HG03342 (cell line): ENCODE measurements around the gene GRIP1.
"Not testable (repeated sequence)": the region's sequence is repeated elsewhere in the genome, so short reads cannot be mapped to it uniquely, and the experiment has no call there.

Experiments
- ATAC-seq: cut with Tn5 transposase; IDR thresholded peaks from one replicate; pipeline ENCODE4 v1.9.1; 2021; ENCODE audit warnings: mild to moderate bottlenecking, moderate library complexity; ENCODE audit not compliant: unreplicated experiment

The GRIP1 gene

DNA sequence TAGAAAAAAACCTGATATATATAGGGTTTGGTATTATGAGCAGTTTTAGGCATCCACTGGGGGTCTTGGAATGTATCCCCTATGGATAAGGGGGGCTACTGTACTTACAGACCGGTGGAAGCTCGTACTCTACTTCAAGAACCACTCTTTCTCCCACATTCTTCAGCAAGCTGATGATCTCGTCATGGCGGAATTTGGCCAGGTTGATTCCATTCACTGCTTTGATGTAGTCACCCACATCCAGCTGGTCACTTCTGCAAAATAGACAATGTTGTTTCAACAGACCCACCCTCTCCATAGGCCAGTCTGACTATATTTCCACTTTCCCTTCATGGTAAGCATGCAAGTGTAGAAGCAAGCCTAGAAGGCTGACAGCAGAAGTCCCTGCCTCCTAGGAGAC is 139.9 kb downstream of the GRIP1 start:
- no peak for ATAC-seq

DNA sequence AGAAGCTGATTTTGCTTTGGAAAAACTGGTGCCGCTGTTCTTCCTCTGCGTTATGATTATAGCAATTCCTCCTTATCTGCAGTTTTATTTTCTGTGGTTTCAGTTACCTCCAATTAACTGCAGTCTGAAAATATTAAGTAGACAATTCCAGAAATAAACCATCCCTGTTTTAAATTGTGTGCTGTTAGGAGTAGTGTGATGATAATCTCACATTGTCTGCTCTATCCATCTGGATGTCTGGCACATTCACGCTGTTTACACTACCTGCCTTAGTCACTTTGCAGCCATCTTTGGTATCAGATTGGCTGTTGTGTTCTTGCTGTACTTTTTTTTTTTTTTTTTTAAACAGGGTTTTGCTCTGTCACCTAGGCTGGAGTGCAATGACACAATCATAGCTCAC is 141.0 kb downstream of the GRIP1 start:
- ATAC-seq: no peak

DNA sequence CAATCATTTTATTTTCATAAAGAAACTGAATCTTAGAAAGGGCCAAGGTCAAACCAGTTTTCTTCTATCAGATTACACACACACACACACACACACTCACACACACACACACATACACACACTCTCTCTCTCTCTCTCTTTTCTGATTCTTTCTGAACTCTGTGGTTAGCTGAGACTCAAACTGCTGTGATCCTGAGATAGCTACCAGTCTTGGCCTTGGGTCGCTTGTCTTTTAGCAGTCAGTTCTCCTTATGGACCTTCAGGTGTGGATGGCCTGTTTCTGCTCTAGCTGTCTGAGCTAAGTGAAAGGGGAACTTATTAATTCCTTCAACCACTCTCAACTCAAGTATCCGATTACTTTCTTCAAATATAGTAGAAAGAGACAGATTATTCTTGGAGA is 145.1 kb downstream of the GRIP1 start:
- ATAC-seq: no peak

DNA sequence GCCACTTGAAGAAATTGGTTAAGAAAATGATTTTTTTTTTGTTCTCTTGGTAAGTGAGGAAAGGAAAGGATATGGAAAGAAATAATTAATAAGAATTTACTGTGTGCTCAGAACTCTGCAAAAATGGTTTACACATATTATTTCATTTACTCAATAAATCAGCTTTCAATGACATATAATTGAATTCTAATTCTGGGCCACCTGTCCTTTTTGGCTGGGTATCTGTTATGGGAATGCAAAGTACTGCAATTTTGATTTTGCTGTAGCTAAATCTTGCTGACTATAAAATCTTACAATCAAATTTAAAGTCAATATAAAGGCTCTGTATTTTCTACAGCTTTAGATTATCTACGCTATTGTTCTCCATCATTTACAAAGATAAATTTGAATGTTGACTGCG is 147.1 kb downstream of the GRIP1 start:
- no peak for ATAC-seq

DNA sequence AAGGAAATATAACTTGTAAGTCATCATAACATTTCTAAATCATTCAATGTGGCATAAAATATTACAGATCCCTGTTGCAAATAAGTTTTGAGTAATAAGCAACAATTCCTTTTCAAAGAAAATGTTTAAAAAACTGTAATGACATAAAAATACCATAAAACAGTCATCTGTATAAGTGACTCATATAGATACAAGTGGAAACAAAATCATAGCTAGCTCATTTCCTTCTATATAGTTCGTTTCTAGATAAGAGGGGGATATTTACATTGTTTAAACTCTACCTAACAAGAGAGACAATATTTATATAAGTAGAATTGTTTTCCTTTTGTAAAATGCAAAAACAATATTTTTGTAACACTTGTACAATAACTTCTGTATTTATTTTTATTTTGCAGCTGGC is 148.9 kb downstream of the GRIP1 start:
- ATAC-seq: no peak

DNA sequence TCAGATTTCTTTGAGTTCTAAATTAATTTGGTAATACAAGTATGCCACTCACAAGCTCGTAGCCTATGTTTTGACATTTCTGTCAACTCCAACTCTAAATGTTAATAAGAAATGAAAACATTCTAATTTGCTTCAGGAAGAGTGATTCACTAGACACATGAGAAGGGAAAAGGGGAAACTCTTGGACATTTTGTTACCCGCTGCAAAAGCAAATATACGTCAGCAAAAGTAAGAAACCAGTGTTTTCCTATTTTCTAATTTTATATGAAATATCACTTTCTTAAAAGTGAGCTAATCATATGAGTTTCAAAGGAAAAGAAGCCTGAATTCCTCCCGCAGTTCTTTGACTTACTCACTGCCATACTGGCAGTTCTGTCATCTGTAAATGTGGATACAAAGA is 162.3 kb downstream of the GRIP1 start:
- no peak for ATAC-seq

DNA sequence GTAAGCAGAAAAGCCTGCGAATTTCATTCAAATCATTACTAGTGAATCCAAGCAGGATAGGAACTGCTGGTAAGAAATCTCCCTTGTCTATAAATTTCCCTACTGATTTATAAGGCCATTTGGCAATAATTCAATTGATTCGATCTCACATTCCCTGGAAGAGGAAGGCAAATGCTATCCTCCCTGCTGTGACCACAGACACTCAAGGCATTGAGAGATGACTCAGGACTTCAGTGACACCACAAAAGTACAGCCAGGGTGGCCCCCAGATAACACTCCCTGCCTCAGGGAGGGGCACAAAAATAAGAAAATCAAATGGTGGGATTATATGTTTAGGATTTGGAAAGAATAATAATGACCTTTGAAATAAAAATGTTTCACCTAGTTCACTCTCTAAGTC is 162.7 kb downstream of the GRIP1 start:
- no peak for ATAC-seq

DNA sequence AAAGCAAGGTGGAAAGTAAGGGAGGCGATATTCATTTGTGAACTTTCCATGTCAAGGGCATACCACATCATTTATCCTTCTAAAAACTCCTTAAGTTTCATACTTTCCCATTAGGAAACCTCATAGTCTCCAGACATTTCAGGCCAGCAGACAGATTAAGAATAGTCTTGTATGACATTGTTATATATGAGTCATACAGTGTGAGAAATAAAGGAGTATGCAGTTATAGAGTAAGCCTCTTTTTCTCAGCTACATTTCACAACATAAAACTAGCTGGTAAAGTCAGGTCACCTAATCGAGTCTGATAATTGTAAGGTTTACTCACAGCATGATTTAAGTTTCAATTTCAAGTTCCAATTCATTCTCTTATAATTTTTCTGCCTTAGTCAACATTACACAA is 164.3 kb downstream of the GRIP1 start:
- ATAC-seq: no peak

DNA sequence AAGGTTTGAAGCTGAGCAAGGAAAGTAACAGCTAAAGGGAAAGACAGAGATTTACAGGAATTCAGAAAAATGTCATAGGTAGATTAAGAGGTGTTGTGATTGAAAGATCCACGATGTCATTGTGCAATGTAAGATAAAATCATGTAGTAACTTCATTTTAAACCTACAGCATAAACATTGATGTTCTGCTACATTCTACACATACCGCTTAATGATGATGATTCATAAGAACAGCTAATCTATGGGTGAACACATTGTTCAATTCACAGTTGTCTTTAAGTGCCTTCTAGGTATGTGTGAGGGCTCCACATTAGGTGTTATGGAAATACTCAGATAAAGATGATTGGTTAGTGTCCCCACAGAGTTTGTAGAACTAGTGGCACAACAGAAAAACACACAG is 170.9 kb downstream of the GRIP1 start:
- no peak for ATAC-seq

DNA sequence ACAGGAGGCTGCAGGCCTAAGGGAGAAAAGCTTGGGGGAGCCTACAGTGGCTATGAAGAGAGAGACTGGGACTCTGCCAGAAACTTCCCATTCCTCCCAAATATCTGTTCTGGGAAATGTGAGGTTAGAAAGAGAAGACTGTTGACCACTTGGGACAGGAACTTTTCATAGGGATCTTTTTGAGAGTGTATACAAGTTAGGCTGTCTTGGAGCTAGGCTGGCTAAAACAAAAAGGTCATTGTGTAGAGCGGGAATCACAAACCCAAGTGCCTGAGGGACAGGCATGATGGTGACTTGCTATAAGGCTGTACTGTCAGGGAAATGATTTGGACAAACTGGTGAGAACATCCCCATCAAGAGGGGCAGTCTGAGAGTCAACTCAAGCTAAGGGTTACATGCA is 175.1 kb downstream of the GRIP1 start:
- no peak for ATAC-seq

DNA sequence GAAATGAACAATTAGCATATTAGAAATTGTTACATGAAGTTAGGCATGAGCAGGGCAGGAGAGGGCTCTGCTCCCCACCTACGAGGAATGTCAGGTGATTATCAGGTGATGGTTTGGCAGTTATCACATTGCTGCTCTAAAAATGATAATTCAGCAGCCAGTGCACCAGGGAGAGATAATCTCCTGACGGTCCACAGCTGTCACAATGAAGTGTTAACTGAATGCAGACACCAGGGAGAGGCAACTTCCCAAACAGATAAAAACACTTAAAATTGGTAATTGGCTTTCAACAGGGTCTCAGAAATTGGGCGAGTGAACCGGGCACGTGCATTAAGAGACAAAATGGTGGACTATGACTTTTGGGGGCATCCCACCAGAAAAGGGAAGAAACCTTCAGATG is 176.0 kb downstream of the GRIP1 start:
- ATAC-seq: no peak

DNA sequence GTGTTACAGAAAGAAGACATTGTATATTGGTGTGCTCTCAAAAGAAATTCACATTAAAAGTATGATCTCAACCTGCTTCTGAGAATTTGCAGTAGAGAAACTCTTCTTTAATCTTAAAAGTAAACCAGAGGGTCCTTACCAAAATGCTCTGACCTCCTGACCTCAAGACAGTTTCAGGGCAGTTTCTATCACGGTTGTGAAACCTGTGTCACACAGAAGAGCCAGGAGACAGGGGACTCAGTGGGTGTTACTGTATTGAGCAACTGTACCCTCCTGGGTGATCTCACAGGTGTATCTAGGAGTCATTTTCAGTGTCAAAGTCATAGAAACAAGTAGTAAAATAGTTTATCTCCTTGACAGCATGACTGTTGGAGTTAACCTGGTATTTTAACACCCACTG is 178.0 kb downstream of the GRIP1 start:
- ATAC-seq: peak; percentile 87

DNA sequence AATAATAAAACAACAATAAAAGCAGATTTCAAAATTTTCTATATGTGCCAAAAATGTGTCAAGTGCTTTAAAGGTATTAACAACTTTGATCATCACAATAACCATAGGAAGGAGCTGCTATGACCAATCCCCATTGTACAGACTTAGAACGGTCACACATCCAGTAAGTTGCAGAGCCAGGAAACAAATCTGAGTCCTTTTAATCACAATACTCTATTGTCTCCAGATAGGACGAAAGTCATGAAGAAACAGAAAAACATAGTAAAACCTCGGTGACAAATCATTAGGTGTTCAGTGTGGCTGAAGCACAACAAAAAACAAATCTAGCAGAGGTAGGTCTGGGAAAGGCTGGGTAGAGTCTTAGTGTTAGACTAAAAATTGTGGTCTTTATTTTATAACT is 178.8 kb downstream of the GRIP1 start:
- ATAC-seq: no peak

DNA sequence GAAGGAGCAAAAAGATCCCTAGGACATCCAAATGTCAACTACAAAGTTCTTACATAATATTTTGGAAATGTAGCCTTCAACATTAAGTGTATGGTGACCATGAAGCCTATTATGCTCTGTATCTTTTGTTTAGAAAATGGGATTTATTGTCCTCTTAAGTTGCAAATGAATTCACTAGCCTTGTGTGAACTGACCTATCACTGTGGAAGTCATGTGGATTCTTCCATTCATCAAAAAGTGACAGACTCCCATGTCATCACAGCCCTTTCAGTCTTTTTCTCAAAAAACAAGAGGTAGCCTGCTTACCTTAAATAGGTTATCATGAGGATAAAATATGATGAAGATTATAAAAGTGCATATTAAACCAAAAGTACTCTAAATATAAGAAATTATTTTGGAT is 179.9 kb downstream of the GRIP1 start:
- no peak for ATAC-seq

DNA sequence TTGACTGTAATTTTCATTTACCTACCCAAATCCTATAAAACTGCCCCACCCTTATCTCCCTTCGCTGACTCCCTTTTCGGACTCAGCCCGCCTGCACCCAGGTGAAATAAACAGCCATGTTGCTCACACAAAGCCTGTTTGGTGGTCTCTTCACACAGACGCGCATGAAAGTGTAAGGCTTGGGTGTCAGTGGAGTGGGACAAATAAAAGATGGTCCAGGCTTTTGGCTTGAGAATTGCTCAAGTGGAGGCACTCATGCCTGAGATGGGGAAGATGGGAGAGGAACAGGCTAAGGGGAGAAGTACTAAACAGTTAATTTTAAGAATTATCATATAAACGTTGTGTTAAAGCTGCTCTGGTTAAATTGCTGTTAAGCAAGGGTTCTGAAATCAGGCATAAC is 180.8 kb downstream of the GRIP1 start:
- ATAC-seq: not testable (repeated sequence)

DNA sequence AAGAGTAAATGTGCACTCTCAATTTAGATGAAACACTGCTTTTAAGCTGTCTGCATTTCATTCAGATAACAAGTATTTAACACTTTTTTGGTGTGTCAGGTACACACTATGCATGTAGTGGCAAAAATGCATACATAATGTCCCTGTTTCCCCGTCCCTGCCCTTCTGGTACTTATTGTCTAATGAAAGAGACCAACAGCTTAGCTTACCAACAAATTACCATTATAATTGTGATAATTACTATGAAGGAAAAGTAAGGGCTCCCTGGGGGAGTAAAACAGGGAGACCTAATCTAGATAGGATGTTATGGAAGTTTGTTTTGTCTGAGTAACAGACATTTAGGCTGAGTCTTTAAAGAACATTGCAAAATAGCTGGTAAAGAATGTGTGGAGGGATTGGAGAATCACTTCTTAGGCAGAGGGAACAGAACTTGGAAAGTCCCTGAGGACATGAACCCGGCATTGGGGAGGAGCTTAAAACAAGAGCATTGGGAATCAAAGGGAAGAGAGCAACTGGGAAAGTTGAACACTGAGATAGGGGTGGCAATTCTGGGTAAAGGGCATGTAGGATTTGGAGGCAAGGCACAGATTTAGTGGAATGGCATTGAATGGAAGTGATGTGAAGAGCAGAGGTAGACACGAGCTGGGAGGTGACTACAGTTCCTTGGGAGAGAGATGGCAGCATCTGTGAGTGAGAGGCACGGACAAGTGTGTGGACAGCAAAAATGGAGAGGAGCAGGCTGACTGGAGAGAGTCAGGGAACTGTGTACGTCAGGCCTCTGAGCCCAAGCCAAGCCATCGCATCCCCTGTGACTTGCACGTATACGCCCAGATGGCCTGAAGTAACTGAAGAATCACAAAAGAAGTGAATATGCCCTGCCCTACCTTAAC is 181.6 kb downstream of the GRIP1 start:
- ATAC-seq: no peak

DNA sequence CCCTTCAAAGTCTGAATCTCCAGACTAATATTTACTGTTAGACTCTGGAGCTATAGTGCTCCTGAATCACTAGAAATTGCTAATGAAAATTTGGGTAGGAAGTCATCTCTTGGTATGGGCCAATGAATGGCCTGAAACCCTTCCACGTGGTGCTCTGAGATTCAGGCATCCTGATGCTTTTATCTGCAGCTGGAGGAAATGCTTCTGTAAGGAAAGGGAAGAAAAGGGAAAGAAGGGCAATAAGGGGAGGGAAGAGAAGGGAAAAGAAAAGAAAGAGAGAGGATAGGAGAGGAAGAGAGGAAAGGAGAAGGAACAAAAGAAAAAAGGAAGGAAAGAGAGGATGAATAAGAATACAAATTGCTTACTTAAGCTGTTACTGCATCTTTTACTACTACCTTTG is 182.3 kb downstream of the GRIP1 start:
- ATAC-seq: no peak

DNA sequence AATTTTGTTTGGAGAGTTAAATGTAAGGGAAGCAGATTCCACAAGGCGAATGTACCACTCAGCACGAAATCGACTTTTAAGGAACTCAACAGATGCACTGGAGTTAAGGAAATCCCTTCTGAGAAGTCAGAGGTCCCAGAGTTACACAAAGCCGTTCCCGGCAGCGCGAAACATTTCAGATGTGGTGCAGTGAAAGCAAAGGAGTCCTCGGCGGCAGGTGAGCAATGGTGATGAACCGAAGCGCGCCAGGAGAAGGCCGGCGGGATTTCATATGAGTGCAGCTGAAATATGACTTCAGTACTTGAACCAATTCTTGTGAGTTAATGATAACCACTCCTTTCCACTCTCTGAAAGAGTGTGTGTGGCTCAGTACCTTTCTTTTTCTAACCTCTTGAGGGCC is 183.2 kb downstream of the GRIP1 start:
- no peak for ATAC-seq

DNA sequence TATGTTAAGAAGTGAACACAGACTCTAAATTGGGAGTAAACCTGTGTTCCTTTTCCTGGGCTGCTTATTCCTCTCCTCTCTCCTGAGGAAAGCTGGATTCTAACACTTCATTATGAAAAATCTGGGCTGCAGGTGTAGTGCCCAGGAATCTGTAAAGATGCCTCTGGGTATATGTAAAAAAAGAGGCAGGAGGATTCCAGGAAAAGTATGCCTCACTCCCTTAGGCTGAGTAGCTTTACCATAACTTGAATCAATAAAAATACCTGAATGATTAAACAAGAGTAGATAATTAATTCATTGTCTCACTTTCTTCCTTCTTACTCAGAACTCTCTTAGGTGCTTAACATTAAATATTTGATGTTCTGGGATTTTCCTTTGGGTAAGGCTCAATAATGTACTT is 185.1 kb downstream of the GRIP1 start:
- ATAC-seq: no peak

DNA sequence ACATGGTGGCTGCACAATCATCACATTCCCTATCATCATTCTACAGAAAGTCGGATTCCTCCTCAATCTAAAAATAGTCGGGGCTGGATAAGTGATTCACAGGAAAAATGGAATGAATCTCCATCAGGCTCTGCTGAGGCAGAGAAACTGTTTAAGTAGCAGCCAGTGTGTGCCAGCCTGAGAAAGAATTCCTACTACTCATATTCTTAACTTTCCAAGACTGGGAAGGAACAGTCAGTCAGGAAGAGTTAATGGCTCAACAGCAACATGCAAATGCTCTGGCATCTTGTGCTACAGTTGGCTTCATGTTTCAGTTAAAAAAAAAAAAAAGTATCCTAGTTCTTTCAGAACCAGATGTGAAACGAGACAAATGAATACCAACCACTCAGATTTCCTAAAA is 187.0 kb downstream of the GRIP1 start:
- no peak for ATAC-seq

DNA sequence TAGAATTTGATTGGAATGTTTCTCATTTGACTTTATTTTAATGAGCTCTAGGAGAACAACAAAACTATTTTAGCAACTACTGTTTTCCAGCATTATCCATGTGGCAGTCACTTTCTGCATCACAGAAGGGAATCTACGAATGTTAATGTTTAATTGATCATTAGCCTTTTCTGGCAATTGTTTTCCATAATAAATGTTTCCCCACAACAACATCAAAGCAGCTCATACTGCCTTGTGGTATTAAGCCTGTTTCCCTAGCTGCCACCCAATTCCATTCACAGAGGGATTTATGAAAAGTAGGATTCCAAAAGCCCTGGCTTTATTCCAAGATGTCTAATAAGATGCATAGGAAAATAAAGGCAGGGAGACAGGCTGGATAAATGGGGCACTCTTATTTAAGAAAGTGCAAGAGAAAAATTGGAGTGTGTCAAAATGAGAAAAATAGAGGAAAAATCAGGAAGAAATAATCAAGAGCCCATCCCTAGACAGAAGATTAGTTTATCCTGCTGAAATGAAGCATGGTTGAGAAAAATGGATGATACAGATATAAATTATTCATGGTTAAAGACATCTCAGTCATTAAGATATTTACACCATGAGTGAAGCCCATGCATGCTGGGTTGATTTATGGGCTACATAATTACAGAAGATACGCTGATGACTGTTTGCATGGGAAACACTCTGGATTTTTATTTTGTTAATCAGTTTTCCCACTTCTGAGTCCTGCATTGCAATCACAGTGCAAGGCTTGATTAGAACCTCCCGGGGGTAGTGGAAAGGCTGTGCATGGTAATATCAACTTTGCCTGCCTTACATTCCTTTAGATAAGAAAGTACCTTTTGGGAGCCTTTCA is 196.3 kb downstream of the GRIP1 start:
- ATAC-seq: no peak

DNA sequence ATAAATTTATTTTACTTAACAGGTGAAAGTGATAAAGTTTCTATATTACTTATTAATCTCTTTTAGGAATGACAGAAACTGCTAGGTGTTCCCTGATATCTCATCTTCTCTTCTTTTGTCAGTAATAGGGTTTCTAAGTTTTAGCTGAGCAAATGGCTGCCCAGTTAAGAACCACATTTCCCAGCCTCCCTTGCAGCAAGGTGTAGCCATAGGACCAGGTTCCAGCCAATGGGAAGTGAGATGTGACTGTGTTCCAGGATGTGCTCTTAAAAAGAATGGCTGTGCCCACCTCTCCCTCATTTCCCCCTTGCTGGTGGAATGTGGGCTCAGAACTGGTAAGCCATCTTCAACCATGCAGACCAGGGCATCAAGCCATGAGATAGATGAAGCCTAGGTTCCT is 210.9 kb downstream of the GRIP1 start:
- ATAC-seq: no peak
